Right forelimb (tissue), 1 donor: ENCODE results near the gene AGAP4.
"Not testable (repeated sequence)": the region's sequence is repeated elsewhere in the genome, so short reads cannot be mapped to it uniquely, and the experiment has no call there.

Experiments
- DNase-seq: peaks from one replicate; pipeline ENCODE4 v3.0.0-alpha.2; 2018

Gene AGAP4

GRCh38 chr10:45847400-45847799 is at the start of gene AGAP4:
TSS of gene AGAP4 (minus strand) at chr10:45847500. CDS start at chr10:45847347, 153 bp downstream.
- DNase-seq = not testable (repeated sequence)

DNA sequence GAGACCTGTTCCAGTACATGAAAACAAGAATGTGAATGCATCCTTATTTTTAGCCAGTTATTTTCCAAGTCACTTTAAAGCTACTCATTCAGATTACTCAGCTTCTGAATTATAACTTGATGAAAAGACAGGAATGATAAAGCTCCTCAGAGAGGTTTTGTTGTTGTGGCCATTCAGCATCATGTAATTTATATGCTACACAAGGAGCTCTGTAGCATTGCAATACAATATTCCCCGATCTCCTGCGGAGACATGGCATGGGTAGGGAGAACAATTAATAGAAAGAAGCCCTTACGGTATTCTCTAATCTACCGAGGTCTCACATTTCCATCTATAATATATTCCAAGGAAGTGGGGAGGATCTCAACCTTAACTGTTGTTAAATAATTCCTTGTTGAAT is 43.4 kb upstream of the AGAP4 start:
- not testable (repeated sequence) for DNase-seq

DNA sequence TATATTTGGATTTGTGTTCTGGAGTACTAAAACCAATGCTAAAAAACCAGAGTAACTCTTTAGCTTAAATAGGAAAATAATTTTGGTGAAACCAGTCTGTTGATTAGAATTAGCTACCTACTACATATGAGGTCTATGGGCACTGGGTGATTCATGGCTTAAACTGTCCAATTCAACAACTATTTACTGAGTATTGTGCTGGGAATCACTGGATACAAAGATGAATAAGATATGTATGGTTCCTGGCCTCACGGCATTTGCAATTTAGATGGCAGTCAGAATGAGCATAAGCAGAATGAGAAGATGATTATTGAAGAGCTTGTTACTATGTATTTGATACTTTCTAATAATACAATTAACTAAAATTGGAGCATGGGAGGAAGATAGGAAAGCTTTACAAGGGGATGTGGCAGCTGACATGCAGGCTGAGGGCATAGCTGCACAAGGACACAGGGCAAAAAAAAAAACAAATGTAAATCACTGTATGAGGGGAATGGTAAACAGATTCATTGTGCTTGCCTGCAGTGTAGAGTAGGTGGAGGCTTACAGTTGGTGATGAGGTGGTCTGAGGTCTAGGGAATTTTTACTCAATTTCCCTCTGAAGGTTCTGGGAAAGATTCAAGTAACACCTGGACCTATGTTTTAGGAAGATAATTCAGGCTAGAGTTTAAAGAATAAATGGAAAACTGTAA is 42.4 kb upstream of the AGAP4 start:
- DNase-seq = not testable (repeated sequence)

- DNase-seq = not testable (repeated sequence)
These were observed 35.6 kb upstream of the AGAP4 start for GRCh38 chr10:45882880-45883279.

GRCh38 chr10:45865404-45865803 is 18.1 kb upstream of the AGAP4 start:
- DNase-seq = not testable (repeated sequence)

- DNase-seq = not testable (repeated sequence)
These were observed 17.0 kb upstream of the AGAP4 start for GRCh38 chr10:45864264-45864663.

DNA sequence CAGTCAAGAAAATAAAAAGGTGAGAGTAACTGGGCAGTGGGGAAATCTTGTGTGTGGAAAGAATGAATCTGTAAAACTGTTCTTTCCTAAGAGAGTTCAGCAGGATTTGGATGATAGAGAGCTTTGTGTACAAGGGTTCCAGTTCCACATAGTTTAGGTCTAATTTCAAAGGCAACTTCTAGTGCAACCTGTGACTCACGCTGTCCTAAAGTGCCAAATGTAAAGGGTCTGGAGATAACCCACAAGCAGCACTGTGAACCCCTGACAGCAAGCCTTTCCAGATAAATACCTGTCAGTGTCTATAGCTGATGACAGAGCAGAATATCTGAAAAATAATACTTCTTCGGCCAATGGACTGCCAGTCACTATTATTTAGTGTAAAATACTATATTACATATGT is 16.3 kb upstream of the AGAP4 start:
- DNase-seq = not testable (repeated sequence)

- DNase-seq = not testable (repeated sequence)
These were observed 10.6 kb upstream of the AGAP4 start for GRCh38 chr10:45857931-45858330.

DNA sequence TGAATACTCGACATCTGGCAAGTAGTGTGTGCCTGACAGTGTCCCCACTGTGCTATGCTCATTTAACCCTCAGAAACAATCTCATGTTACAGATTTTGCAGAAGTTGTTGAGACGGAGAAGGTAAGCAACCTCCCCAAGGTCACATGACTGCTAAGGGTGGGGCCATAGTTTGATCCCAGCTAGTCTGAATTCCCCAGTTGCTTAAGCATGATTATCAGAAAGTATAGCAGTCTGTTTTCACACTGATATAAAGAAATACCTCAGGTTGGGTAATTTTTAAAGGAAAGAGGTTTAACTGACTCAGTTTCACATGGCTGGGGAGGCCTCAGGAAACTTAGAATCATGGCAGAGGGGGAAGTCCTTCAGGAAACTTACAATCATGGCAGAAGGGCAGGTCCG is 1.2 kb upstream of the AGAP4 start:
- DNase-seq = not testable (repeated sequence)

GRCh38 chr10:45822918-45823317 is 24.4 kb downstream of the AGAP4 start:
- DNase-seq = not testable (repeated sequence)

GRCh38 chr10:45820107-45820830 is 27.0 kb downstream of the AGAP4 start:
- not testable (repeated sequence) for DNase-seq

- DNase-seq = no peak
These were observed 27.7 kb downstream of the AGAP4 start for GRCh38 chr10:45819552-45819951.

GRCh38 chr10:45817912-45818311 is 29.4 kb downstream of the AGAP4 start:
- no peak for DNase-seq

DNA sequence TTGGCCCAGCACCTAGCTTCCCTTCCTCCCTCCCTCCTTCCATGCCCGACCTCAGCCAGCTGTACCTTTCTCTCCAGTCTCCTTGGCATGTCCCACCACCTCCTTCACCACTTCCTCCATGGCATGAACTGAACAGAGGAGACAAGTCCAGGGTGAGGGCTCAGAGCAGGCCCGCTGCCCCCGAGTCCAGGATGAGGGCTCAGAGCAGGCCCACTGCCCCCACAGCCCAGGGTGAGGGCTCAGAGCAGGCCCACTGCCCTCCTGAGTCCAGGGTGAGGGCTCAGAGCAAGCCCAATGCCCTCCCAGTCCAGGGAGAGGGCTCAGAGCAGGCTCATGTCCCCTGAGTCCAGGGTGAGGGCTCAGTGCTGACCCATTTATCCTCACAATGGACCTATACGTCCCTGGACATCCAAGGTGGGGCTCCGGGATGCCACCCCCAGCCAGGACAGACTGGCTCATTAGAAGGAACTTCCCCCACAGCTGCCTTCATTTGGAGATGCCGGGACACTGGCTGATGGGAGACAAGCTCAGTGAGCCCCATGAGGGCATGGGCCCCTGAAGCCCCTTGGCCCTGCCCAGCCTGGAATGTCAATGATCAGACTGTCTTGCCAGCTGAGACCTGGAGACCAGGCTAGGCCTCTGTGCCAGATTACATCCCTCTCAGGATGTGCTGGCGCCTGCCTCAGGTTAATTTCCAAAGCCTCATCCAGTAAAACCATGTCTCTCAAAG is 30.0 kb downstream of the AGAP4 start:
- no peak for DNase-seq

DNA sequence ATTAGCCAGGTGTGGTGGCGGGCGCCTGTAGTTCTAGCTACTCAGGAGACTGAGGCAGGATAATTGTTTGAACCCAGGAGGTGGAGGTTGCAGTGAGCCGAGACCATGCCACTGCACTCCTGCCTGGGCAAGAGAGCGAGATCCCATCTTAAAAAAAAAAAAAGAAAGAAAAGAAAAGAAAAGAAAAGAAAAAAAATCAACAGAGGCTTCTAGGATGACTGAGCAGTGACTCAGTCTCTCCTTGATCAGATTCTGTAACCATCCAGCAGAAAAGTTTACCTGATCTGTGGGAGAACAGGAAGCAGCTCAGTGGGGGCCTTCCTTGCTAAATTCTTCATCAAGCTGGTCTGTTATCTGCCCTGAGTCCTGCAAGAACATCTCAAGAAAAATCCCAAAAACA is 33.2 kb downstream of the AGAP4 start:
- not testable (repeated sequence) for DNase-seq

GRCh38 chr10:45812959-45813358 is 34.3 kb downstream of the AGAP4 start:
- not testable (repeated sequence) for DNase-seq

GRCh38 chr10:45811075-45811474 is 36.2 kb downstream of the AGAP4 start:
- no peak for DNase-seq

DNA sequence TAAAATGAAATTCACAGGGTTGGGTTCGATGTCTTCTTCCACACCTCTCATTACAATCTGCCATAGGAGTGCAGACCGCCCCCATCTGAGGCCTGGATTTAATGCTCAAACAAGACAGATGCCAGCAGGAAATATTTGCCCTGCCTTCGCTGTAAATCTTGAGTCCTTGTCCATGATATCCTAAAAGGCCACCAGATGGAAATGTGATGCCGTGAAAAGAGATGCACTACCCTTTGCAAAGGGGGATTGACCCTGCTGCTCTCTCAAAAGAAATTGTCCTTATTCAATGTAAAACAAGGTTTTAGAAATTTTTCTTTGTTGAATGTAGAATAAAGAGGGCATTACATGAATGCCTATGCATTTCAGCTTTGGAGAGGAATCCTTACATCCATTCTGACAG is 37.5 kb downstream of the AGAP4 start:
- DNase-seq = no peak

DNA sequence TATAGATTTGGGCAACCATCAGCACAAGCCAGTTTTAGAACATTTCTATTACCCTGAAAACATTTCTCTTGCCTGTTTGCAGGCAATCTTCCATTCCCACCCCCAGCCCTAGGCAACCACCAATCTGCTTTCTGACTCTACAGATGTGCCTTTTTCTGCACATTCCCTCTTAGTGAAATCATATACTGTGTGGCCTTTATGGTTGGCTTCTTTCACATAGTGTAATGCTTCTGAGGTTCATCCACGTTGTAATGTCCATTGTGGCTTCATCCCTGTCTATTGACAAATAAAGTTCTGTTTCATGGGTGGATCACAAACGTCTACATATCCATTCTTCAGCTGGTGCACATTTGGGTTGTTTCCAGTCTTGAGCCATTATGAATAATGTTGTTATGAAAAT is 42.3 kb downstream of the AGAP4 start:
- DNase-seq = not testable (repeated sequence)

- not testable (repeated sequence) for DNase-seq
These were observed 44.0 kb downstream of the AGAP4 start for GRCh38 chr10:45803060-45804010.

- DNase-seq = not testable (repeated sequence)
These were observed 52.5 kb downstream of the AGAP4 start for GRCh38 chr10:45794761-45795160.

DNA sequence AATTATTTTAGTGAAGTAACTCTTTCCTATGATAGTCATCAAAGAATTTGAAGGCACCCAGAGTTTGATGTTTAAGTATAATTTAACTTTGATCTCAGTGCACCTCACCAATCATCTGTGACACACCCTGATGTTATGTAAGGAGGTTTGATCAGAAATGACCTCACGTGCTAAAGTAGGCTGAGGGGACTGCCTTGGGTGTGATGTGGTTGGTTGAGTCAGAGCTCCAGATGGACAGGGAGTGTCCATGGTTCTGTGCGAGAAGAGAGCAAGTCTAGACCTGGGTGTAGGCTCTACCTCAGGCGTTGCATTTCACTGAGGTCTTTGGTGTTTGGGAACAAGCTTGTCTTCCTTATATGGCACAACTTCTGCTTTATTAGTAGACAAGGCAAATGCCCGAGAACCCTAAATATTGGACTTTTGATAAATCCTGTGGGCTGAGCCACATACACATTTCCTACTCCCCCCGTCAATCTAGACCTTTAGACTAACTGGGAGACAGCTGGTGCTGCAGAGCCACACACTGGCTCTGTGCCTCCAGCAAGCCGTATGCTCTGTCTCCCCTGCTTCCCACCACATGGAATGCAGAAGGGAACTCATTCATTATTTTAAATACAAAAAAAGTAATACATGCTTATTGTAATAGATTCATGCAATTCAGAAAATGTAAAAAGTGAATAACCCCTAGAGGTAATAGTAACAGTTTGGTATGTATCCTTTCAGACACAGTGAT is 56.4 kb downstream of the AGAP4 start:
- not testable (repeated sequence) for DNase-seq
